Caco-2 (cell line): ENCODE data around the gene LRRC55. TPM values are rescaled to one million over a fixed set of nuclear protein-coding genes. Genes with fewer than 3 reads are reported as not detected.

ENCODE experiments used
- BruUV-seq: library from RNA; stranded (reverse); fragments of 400-500 nt; replicated peaks from 2 replicates; lab custom pipeline; 2021; lab: Mats Ljungman, UMichigan
- CTCF ChIA-PET: fragments of 300-600 bp; sonication (Branson Sonifier 250); formaldehyde crosslinking; loops from one replicate; lab custom pipeline; 2022; ENCODE audit warnings: antibody characterized with exemption; lab: Charles Lee
- POLR2A ChIA-PET: fragments of 300-600 bp; sonication (Branson Sonifier 250); formaldehyde crosslinking; loops from one replicate; lab custom pipeline; 2022; ENCODE audit warnings: antibody characterized with exemption; lab: Charles Lee
- DNase-seq, 2 experiments: peaks; one replicate each; pipeline versions ENCODE4 v3.0.0 to v3.0.0-alpha.2; 2020 to 2022
- H3K27me3 ChIP-seq: replicated peaks from 2 replicates; pipeline ENCODE4 v1.6.0; 2011; ENCODE audit warnings: low read length; ENCODE audit not compliant: control insufficient read depth, insufficient read depth
- H3K36me3 ChIP-seq: 2 replicates; pipeline ENCODE4 v1.5.1; 2011; ENCODE audit warnings: low read length; ENCODE audit not compliant: control insufficient read depth, insufficient read depth
- H3K4me1 ChIP-seq: fragments of 250-450 bp; sonication (Bioruptor Pico); 2 replicates; pipeline ENCODE4 v1.5.1; 2020; ENCODE audit warnings: mild to moderate bottlenecking
- H3K4me3 ChIP-seq: 2 replicates; pipeline ENCODE4 v1.5.1; 2011; ENCODE audit warnings: low read depth, mild to moderate bottlenecking, control low read depth, low read length
- H3K9me3 ChIP-seq: fragments of 250-450 bp; sonication (Bioruptor Pico); 2 replicates; pipeline ENCODE4 v1.5.1; 2020; ENCODE audit warnings: mild to moderate bottlenecking, moderate library complexity
- H3K27ac Mint-ChIP-seq: one replicate; pipeline ENCODE4 v1.8.0; 2022; ENCODE audit warnings: mixed read lengths; ENCODE audit not compliant: unreplicated experiment
- H3K27me3 Mint-ChIP-seq: one replicate; pipeline ENCODE4 v1.8.0; 2022; ENCODE audit warnings: mixed read lengths; ENCODE audit not compliant: insufficient read depth, unreplicated experiment
- H3K36me3 Mint-ChIP-seq: one replicate; pipeline ENCODE4 v1.8.0; 2022; ENCODE audit warnings: mild to moderate bottlenecking, mixed read lengths; ENCODE audit not compliant: insufficient read depth, unreplicated experiment
- H3K4me1 Mint-ChIP-seq: one replicate; pipeline ENCODE4 v1.8.0; 2022; ENCODE audit warnings: low read depth, mixed read lengths; ENCODE audit not compliant: unreplicated experiment
- H3K4me3 Mint-ChIP-seq: one replicate; pipeline ENCODE4 v1.8.0; 2022; ENCODE audit warnings: mild to moderate bottlenecking, moderate library complexity, mixed read lengths; ENCODE audit not compliant: unreplicated experiment
- H3K9me3 Mint-ChIP-seq: one replicate; pipeline ENCODE4 v1.8.0; 2022; ENCODE audit warnings: mixed read lengths; ENCODE audit not compliant: unreplicated experiment
- intact Hi-C: fragments of 100-400 bp; cut with micrococcal nuclease; formaldehyde crosslinking; loops from one replicate; pipeline ENCODE4 v1.10.0; 2022; ENCODE audit not compliant: unreplicated experiment
- total RNA-seq: library from RNA; stranded (reverse); gene quantifications from 2 replicates; pipeline ENCODE4 v1.2.3, GENCODE V29; 2022
- TF ChIP-seq, protein P1 (sequence below), 2 experiments: fragments of 200-600 bp in 1 of 2; IDR thresholded peaks; 1 replicate in 1 of 2; 2 replicates in 1 of 2; pipeline versions ENCODE4 v1.5.1 to v1.8.0; 2011 to 2022; ENCODE audit warnings: antibody characterized with exemption in 1 of 2, control low read depth in 1 of 2, inconsistent platforms in 1 of 2, low read depth in 1 of 2, low read length in 1 of 2, mild to moderate bottlenecking in 1 of 2, moderate library complexity in 1 of 2; ENCODE audit not compliant: insufficient read depth in 1 of 2, severe bottlenecking in 1 of 2, unreplicated experiment in 1 of 2

The LRRC55 gene
- total RNA-seq, 1 experiment from 2014 or later, result not detected

GRCh38 chr11:57230791-57231538 lies 49.2 kb downstream of the LRRC55 start:
- no peaks in the 10 kb centered on the region for H3K9me3 Mint-ChIP-seq
- no peak overlapping the region for H3K27ac Mint-ChIP-seq
- peaks cover 8% of the 10 kb centered on the region for H3K4me1 Mint-ChIP-seq
- Histone ChIP-seq H3K4me1 (no peaks in the 10 kb centered on the region), H3K9me3 (no peaks in the 10 kb centered on the region), H3K27me3 (0 out of 2 replicates have a peak, but pooled peaks cover 2% of the 10 kb centered on the region), H3K4me3 (no peak overlapping the region), H3K36me3 (no peaks in the 10 kb centered on the region)
- no peak for DNase-seq
- TF ChIP-seq, protein P1, sequence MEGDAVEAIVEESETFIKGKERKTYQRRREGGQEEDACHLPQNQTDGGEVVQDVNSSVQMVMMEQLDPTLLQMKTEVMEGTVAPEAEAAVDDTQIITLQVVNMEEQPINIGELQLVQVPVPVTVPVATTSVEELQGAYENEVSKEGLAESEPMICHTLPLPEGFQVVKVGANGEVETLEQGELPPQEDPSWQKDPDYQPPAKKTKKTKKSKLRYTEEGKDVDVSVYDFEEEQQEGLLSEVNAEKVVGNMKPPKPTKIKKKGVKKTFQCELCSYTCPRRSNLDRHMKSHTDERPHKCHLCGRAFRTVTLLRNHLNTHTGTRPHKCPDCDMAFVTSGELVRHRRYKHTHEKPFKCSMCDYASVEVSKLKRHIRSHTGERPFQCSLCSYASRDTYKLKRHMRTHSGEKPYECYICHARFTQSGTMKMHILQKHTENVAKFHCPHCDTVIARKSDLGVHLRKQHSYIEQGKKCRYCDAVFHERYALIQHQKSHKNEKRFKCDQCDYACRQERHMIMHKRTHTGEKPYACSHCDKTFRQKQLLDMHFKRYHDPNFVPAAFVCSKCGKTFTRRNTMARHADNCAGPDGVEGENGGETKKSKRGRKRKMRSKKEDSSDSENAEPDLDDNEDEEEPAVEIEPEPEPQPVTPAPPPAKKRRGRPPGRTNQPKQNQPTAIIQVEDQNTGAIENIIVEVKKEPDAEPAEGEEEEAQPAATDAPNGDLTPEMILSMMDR (IDR thresholded peaks at IDR 0.05; ENCODE audit: insufficient read depth in 1 of 2, low read depth in 1 of 2, low read length in 1 of 2, severe bottlenecking in 1 of 2, unreplicated experiment in 1 of 2), result no peak
- intact Hi-C loops, result no loop called here
- BruUV-seq, result no TSS peak
- ChIA-PET CTCF (interaction anchor here (1.1 kb wide), 2 partner anchors 18 to 19 kb away, joined by 3 to 5 read pairs; no protein-coding TSS in a partner anchor), POLR2A (no interaction called here)
- peaks cover 24% of the 10 kb centered on the region for H3K27me3 Mint-ChIP-seq
- H3K36me3 Mint-ChIP-seq, result no peaks in the 10 kb centered on the region
- no peak overlapping the region for H3K4me3 Mint-ChIP-seq

DNA sequence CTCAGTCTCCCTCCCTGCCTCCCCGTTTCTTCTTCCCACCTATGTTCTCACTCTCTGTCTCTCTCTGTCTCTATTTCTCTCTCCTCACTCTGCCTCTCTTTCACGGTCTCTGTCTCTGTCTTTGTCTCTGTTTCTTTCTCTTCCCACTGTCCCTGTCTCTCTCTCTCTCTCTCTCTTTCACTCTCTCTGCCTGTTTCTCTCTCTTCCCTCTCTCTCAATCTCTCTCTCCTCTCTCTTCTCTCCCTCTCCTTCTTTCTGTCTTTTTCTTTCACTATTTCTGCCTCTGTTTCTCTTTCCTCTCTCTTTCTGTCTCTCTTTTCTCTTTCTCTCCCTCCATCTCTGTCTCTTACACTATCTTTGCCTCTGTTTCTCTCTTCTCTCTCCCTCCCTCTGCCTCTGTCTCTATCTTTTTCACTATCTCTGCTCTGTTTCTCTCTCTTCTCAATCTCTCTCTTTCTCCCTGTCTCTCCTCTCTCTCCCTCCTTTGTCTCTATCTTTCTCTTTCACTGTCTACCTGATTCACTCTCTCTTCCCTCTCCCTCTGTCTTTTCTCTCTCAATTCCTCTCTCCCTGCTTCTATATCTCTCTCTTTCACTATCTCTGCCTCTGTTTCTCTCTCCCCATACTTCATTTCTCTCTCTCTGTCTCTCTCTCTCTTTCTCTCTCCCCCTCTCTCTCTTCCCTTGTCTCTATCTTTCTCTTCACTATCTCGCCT lies 49.9 kb downstream of the LRRC55 start:
- intact Hi-C loops, result no loop called here
- Histone ChIP-seq H3K36me3 (no peaks in the 10 kb centered on the region), H3K27me3 (0 out of 2 replicates have a peak, but pooled peaks cover 2% of the 10 kb centered on the region), H3K9me3 (no peaks in the 10 kb centered on the region), H3K4me1 (no peaks in the 10 kb centered on the region), H3K4me3 (no peak overlapping the region)
- POLR2A ChIA-PET, result no interaction called here
- TF ChIP-seq, protein P1 (IDR thresholded peaks at IDR 0.05; ENCODE audit: insufficient read depth in 1 of 2, low read depth in 1 of 2, low read length in 1 of 2, severe bottlenecking in 1 of 2, unreplicated experiment in 1 of 2), result no peak
- Mint-ChIP-seq H3K4me3 (no peak overlapping the region), H3K4me1 (peaks cover 8% of the 10 kb centered on the region), H3K27ac (no peak overlapping the region), H3K27me3 (peaks cover 24% of the 10 kb centered on the region), H3K9me3 (no peaks in the 10 kb centered on the region), H3K36me3 (no peaks in the 10 kb centered on the region)
- CTCF ChIA-PET, result no interaction called here
- DNase-seq, result no peak
- no TSS peak for BruUV-seq

- H3K9me3 ChIP-seq, result no peaks in the 10 kb centered on the region
- Mint-ChIP-seq H3K27me3 (peaks cover 34% of the 10 kb centered on the region), H3K36me3 (no peaks in the 10 kb centered on the region), H3K27ac (no peak overlapping the region), H3K4me1 (peaks cover 8% of the 10 kb centered on the region), H3K9me3 (no peaks in the 10 kb centered on the region), H3K4me3 (no peak overlapping the region)
- DNase-seq, result no peak
- POLR2A ChIA-PET, result no interaction called here
- 0 out of 2 replicates have a peak, but pooled peaks cover 2% of the 10 kb centered on the region for H3K27me3 ChIP-seq
- no peaks in the 10 kb centered on the region for H3K36me3 ChIP-seq
- no peak overlapping the region for H3K4me3 ChIP-seq
- TF ChIP-seq, protein P1 (IDR thresholded peaks at IDR 0.05; ENCODE audit: insufficient read depth in 1 of 2, low read depth in 1 of 2, low read length in 1 of 2, severe bottlenecking in 1 of 2, unreplicated experiment in 1 of 2), result no peak
- H3K4me1 ChIP-seq, result no peaks in the 10 kb centered on the region
- intact Hi-C loops, result no loop called here
- BruUV-seq, result no TSS peak
- CTCF ChIA-PET, result no interaction called here
Measured at GRCh38 chr11:57233702-57234101, 51.9 kb downstream of the LRRC55 start.
